SIG-M5 (cell line): ENCODE measurements around the gene GOLGA6C.
"Not testable (repeated sequence)": the region's sequence is repeated elsewhere in the genome, so short reads cannot be mapped to it uniquely, and the experiment has no call there.

Experiments used
- DNase-seq: peaks from one replicate; lab custom pipeline; 2025; lab: John Stamatoyannopoulos, UW

Gene GOLGA6C, protein sequence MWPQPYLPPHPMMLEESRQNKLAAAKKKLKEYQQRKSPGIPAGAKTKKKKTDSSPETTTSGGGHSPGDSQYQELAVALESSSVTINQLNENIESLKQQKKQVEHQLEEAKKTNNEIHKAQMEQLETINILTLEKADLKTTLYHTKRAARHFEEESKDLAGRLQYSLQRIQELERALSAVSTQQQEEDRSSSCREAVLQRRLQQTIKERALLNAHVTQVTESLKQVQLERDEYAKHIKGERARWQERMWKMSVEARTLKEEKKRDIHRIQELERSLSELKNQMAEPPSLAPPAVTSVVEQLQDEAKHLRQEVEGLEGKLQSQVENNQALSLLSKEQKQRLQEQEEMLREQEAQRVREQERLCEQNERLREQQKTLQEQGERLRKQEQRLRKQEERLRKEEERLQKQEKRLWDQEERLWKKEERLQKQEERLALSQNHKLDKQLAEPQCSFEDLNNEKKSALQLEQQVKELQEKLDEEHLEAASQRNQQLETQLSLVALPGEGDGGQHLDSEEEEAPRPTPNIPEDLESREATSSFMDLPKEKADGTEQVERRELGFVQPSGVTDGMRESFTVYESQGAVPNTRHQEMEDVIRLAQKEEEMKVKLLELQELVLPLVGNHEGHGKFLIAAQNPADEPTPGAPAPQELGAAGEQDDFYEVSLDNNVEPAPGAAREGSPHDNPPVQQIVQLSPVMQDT

DNA sequence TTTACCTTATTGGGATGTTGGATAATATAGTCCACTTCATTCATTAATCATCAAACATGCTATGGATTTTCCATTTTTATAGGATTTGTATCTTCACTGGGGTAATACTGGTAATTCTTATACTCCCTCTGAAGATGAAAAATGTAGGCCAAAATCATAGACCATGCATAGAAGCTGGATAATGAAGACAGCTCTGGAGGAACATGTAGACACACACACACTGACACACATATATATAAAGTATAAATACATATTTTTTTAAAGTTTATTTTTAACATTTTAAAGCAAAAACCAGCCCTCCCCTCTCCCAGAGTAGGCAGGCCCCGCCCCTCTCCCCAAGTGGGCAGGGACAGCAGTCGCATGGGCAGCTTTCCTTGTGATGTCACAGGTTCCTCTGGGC, at the start of gene GOLGA6C:
Gene GOLGA6C (plus strand): TSS at position 301 of the 400 bp plus-strand sequence. CDS start 265 bp downstream, outside the sequence.
- DNase-seq, result not testable (repeated sequence)

DNA sequence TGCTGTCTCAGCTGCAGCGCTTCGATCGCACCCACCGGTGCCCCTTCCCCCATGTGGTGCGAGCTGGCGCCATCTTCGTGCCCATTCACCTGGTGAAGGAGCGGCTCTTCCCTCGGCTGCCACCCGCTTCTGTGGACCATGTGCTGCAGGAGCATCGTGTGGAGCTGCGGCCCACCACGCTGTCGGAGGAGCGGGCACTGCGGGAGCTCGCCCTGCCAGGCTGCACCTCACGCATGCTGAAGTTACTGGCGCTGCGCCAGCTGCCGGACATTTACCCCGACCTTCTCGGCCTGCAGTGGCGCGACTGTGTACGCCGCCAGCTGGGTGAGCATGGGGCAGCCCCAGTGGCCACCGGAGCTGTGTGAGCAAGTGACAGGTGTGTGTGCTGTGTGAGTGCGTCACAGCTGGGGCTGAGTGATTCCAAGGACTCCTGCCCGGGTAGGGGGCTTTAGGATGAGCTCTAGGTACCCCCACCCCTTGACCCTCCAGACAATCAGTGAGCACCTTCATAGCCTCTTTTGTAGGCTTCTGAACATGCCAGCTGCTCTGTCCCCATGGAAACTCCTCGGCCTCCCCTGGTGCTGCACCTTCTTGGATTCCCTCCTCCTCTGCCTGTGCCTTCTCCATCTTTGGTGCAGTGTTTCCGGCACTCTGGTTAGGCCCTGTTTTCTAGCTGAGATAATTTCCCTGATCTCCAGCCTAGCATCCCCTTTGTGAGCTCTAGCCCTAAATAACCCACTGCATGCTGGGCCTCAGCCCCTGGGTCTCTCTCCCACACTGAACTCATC, 49.4 kb upstream of the GOLGA6C start:
- DNase-seq, result no peak

DNA sequence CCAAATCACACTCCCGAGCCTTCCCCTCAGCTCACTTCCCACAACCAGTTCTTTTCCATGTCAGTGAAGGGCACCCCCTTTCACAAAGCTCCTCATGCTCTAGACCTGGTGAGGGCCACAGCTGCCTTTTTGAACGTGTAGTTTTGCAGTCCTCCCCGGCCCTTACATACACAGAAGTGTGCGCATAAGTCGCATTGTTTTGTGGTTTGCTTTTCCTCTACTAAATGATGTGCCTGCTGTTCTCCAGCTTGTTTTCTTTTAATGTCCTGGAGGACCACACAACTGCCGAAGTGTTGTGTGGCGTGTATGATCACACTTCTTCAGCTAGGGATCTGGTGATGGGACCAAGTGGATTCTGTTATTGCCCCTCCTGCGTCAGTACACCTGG, 48.9 kb upstream of the GOLGA6C start:
- DNase-seq, result no peak

DNA sequence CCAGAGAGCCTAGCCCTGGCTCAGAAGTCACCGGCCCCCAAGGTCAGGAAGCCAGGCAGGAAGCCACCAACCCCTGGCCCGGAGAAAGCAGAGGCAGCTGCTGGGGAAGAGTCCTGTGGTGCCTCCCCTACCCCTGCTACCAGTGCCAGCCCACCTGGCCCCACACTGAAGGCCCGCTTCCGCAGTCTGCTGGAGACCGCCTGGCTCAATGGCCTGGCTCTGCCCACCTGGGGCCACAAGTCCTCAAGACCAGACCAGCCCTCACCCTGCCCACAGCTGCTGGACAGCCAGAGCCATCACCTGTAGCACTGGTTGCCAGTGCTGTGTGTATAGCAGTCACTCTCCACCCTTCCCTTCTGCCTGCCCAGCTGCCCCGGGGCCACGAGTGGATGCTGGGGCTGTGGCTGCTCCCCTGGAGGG, 47.3 kb upstream of the GOLGA6C start:
- no peak for DNase-seq

DNA sequence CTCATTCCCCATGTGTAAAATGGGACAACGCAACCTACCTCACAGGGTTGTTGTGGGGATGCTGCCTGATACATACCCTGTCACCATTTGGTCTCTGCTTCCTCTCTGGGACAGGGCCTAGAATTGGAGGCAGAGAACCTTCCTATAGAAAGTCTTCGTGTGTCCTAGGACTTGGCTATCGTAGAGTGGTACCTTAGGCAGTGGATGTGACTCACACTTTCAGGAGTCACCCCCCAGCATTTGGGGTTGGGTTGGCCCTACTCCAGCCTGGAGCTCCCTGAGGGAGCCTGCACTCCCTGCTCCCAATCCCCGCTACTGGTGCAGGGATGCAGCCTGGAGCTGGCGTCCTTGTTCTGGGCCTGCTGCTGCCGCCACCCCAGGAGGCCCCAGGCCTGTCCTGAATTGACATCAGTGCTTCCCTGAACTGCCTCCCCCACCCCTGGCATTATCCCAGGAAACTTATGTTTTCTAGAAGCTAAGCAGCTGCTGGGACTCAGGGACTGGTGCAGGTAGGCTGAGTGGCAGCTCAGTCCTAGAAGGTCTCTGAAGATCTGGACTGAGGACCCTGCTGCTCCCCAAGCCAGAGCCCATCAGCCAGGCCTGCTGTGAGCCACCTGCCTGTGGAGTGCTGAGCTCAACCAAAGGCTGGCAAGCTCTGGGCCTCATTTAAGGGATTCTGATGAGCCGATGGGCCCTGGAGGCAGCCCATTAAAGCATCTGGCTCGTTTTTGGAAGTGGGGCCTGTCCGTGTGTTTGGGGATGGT, 46.5 kb upstream of the GOLGA6C start:
- no peak for DNase-seq

DNA sequence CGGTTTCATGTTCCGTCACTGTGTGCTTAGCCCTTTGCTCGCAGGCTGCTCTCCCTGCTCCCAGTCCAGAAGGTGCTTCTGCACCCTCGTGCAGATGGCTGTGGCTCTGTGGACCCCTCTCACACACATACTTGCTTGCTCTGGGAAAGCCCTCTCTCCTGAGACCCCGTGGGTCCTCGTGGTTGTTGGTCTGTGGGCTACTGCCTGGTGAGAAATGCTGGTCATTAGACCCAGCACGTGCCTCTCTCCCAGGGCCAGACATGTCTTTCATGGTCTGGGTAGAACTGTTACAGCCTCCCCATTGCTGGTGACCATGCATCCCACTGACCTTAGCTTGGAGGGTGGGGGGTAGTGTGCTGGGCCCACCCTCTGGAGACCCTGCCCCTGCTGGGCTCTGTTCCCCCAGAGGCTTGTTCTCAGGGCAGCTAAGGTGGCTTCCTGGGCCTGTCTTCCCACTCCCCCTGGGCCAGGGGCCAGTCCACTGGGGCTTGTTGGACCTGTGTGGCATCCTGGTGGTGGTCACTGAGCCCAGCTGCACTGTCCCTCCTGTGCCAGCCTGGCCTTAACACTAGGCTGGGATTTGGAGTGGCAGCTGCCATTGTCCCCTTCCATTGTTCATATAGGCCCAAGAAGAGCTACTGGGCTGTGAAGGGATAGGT, 45.8 kb upstream of the GOLGA6C start:
- no peak for DNase-seq

DNA sequence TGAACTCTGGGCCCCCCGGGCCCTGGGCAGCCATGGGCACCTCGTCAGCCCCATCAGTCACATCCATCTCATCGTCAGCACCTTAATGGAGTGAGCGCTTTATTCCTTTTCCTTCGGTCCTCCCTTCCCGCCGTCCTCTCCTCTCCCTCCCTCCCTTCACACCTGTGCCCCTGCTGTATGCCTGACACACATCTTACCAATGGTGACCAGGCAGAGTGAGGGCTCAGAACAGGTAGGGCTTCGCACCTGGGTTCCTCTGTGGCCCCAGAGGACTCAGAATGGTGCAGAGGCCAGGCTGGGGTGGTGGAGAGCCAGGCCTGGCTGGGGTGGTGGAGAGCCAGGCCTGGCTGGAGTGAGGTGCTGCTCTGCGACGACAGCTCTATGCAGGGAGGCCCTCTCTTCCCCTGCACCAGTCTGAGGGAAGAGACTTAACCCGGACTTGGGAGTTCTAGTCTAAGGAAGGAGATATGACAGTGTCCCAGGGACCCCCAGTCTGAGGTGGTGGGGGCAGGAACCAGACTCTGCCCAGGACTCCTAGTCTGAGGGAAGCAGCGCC, 44.8 kb upstream of the GOLGA6C start:
- no peak for DNase-seq

DNA sequence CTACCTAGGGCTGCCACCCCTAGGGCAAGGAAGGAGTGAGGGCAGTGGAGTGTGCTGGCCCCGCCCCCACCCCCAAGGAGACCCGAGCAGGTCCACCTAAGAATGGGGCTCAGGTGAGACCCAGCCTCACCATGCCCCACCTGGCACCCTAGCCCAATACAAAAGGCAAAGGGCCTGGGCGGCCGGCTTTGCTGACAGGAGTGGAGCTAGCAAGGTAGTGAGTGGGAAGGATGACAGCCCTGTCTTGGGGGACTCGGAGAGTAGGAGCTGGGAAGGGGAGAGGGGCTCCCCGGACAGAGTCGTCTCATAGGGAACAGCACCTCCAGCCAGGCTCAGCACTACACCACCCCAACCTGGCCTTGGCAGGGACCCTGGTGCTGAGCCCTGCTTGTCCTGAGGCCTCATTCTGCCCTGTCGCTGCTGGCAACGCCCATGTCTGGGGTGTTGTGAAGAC, 44.3 kb upstream of the GOLGA6C start:
- DNase-seq, result no peak

DNA sequence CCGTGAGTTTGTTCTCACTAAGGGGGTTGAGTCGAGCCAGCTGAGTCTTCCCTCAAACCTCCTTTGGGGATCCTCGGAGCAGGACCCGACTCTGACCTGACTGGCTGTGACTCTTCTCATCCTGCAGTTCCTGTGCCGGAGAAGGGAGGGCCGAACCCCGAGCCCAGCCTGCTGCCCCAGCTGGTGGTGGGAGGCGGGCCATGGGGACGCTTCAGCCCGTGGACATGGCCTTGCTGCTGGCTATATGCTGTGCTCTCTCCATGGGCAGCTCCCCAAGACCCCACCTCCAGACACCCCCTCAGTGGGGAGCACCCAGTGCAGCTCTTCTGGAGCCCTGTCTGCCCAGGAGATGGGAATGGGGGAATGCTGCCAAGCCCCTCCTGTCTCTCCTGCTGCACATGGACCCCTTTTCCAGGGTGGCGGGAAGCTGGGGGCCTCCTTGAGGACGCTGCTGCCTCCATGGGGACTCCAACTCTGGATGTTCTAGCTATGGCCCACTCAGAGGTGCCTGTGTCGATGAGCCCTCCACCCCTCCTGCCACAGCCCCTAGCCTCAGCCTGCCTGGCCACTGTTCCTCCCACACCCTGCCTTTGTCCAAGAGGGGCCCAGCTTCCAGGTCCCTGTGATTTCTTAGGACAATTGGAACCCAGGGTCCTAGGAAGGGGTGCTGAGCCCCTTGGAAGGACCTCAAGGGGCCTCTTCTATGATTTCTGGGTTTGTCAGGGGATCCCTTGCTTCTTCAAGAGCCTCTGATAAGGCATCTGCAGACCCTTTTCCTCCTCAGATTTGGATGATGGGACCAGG, 43.6 kb upstream of the GOLGA6C start:
- DNase-seq, result no peak

DNA sequence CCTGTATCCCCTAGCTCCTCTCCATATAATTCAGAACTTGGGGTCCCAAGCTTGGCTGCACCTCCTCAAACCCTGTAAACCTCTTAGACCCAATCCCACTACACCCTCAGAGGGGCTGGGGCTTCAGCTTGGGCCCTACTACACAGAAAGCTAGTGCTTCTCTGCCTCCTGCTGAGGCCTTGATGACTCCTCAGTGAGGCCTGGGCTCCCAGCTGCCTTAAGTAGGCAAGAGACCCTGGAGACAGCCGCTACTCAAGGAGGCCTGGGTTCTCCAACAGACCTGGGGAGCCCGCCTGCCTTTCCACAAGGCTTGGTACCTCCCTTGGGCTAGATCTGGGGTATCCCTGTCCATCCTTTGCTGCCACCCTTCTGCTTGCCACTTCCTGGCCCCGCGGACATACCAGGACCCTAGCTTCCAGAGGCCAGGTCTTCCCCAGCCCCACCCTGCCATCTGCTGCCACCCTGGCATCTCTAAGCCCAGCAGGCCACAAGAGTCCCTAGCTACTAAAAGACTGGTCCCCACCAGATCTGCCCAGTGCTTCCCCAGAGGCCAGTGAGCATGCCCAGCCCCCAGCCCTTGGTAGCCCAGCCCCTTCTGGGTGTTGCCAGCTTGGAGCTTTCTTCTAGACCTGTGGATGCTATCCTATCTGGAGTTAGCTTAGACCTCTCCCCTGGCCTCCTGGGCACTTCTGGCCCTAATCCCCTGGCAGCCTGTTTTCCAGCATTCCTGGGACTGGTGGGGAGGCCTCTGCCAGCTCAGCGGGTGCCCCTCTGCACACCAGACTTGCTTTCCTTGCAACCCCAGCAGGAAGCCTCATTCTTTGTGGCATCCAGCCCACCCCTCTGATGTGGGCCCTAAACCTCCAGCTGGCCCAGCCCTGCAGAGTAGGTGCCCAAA, 42.8 kb upstream of the GOLGA6C start:
- DNase-seq, result no peak

DNA sequence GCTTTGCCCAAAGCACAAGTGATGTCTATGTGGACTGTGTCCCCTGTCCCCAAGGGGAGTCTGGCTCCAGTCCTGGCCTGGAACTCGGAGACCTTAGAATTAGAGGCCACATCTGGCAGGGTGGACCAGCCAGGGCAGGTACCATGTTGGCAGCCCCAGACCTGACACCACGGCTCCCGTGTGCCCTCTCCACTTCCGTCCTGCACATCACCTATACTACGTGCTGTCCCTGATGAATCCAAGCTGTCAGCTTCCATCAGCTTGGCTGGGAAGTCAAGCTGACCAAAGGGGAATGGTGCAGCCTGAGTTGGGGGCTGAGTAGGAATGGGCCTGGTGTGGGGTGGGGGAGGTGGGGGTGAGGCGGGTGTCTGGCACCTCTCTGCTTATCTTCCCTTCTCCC, 41.1 kb upstream of the GOLGA6C start:
- no peak for DNase-seq

DNA sequence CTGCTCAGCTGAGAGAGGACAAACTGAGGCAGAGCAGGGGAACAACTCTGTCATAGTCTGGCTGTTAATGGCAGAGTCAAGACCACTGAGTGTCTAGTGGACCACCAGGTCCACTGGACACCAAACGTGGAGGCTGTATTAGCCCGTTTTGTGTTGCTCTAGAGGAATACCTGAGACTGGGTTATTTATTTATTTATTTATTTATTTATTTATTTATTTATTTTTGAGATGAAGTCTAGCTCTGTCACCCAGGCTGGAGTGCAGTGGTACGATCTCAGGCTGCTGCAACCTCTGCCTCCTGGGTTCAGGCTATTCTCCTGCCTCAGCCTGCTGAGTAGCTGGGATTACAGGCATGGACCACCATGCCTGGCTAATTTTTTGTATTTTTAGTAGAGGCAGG, 40.6 kb upstream of the GOLGA6C start:
- not testable (repeated sequence) for DNase-seq

DNA sequence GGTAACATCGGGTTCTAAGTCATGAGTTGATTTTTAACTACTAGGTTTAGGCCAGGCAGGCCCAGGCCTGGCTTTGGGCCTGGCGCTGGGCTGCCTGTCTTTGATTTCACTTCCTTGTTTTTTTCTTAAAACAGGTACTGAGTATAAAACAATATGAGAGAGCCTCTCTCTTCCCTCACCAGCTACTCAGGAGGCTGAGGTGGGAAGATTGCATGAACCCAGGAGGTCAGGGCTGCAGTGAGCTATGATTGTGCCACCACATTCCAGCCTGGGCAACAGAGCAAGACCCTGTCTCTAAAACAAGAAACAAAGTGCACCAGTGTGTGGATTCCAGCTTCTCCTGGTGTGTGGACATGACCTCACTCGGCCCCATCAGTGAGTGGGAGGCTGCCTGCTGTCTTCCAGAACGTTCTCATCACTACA, 38.6 kb upstream of the GOLGA6C start:
- DNase-seq, result not testable (repeated sequence)

DNA sequence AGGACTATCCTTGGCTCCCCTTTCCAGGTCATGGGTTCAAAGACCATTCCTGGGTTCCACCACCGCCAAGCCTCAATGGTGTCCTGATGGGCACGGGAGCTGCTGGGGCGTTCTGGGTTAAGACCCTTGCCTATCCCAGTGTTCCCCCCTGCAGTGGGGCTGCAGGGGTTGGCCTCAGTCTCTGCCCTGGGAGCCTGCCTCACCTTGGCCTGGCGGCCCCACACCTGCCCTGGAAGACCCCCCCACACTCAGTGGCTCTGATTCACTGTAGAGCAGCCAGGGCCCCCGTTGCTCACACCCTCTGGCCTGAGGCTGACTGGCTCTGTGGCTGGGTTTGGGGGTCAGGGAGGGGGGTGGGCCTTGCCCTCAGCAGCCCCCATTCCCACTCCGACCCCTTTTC, 34.4 kb upstream of the GOLGA6C start:
- DNase-seq, result no peak

DNA sequence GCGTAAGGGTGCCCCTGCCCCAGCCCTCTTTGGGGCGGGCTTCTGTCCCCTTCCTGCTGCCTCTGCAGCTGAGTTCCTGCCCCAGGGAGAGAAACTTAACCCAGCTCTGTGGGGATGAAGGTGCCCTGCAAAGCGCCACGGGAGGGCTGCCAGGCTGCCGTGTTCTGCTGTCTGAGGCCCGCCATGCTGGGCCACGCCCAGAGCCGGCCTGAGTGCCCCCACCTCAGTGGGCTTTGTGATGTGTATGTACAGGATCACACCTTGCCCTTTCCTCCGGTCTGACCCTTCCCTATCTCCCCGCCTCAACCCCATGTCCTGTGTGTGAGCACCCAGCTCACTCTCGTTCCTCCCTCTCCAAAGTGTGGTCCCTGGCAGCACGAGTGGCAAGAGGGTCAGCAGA, 33.9 kb upstream of the GOLGA6C start:
- no peak for DNase-seq

DNA sequence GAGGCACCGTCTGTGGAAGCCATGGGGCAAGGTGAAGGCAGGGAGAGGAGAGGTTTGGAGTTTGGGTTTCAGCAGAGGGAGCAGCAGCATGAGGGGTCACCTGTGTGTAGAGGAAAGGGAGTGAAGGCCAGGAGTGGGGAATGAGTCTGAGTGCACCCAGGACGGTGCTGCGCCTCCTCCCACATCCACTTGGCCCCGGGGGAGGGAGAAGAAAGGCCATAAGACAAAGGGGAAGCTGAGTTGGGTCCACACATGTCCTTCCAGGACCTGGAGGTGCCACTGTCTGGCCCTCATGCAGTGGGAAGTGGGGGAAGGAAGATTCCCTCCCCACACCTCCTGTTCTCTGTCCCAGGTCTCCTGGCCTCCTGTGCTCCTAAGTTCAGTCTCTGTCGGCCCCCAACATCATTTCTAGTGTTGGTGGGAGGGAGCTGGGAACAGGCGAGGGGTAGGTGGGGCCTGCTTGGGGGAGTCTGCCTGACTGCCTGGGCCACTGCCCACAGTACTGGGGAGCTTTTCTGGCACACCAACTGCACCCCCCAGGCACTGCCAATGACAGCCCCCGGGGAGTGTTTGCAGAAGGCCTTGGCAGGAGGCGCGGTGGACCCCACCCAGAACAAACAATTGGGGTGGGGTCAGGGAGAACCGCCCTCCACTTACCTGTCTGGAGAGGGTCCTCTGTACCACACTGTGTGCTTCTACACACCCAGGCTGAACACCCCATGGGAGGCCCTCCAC, 32.9 kb upstream of the GOLGA6C start:
- DNase-seq, result not testable (repeated sequence)

DNA sequence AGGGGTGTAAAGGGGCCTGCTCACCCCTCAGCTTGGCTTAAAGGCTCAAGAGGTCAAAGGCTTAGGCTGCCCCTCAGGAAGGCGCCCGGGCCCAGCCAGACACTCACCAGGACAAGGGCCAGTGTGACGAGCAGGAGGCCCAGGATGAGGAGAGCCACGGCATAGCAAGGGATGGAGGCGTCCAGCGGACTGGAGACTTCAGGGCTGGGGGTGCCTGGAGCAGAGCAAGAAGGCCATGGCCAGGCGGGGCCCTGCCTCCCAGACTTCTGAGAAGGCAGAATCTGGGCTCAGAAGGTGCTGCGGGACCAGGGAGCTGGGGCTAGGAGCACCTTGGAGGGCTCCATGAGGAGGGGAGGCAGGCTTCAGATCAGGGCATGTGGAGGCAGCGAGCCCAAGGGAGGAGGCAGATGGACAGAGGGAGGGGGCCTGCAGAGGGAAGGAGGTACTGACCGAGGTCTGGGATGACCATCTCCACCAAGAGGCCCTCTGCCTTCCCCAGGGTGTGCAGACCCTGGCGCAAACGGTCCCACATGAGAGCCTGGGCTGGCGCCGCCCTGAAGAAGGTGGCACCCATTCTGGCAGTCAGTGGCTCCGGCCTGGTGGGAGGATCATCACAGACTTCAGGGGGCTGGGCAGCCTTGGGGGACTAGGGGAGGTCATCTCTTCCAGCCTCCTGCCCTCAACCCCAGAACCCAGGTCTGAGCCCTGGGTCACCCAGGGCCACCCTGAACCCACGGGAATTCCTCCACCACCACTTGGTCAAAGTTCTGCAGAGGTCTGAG, 32.0 kb upstream of the GOLGA6C start:
- no peak for DNase-seq
